Stimulated activated CD4-positive, alpha-beta T cell treated with anti-CD3 and anti-CD28 coated beads, Interleukin-2, amount 100 ng/mL, for 4 hours (primary cell): Measurements from ENCODE around the gene LDAH.

ENCODE experiments used
- DNase-seq: peaks from one replicate; pipeline ENCODE4 v3.0.0-alpha.2; 2020; ENCODE audit warnings: low read depth

Gene LDAH

DNA sequence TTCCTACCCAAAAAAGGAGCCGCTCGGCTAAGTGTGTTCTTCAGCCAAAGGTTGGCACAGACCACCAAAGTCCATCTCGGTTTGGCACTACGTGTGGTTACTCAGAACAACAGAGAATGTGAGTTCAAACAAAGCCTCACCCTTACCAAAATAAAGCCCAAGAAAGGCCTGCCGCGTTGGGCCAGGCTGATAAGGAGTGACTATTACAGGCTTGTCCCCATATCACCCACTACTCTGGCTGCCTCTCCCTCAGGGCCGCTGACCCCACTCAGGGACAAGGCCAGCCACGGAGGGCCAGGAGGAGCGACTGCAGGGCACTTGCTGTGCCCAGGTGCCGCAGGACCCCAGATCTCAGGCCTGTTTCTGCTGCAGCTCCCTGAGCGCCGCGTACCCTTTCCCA lies 185.8 kb downstream of the LDAH start:
- no peak for DNase-seq

GRCh38 chr2:20635675-20636584 lies 187.0 kb downstream of the LDAH start:
- no peak for DNase-seq

DNA sequence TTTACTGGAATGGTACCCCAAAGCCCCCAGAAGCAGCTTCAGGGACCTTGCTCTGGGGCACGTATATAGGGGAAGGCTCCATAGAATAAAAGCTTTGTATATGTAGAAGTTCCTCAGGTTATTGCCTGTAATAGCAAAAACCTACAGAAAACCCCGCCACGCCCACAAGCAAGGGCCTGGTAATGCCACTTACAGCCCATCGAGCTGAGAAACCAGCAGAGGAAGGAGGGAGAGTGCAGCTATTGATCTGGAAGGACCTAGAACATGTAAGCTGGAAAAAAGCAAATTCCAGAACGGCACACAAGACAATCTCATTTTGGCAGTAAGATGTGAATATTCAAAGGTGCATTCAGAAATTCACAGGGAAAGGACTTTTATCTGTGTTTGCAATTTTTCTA lies 187.8 kb downstream of the LDAH start:
- no peak for DNase-seq

DNA sequence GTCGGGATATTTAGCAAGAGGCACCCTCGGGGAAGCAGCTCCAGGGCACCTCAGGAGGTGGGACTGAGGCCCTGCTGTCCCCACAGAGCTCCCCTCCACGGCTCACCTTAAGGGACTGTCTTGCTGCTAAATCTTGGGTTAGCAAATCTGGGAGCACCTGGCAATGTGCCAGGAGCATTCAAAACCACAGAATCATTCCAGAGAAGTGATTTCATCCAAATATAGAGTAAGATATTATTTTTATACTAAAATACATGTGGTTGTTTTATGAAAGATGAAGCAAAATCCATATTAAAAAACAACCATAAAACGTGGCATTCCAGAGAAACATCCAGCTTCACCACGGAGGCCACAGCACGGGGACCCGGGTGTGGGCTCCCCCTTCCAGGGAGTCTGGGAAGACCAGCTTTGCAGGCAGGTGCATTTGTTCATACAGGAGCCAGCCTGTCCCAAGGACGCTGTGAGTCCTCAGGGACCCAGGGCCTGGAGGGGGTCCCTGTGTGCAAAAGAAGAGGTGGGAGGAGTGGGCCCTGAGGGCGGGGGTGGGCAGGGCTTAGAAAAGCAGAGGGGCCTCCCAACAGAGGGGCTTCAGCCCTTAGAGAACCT lies 188.3 kb downstream of the LDAH start:
- no peak for DNase-seq
